GM18870 (cell line): ENCODE data around the gene IQGAP2.
"Not testable (repeated sequence)": the region's sequence is repeated elsewhere in the genome, so short reads cannot be mapped to it uniquely, and the experiment has no call there.

Experiments
- ATAC-seq: cut with Tn5 transposase; IDR thresholded peaks from one replicate; pipeline ENCODE4 v1.9.1; 2021; ENCODE audit warnings: moderate library complexity; ENCODE audit not compliant: unreplicated experiment

The IQGAP2 gene

GRCh38 chr5:76408104-76408654 lies 5.1 kb downstream of the IQGAP2 start:
- no peak for ATAC-seq

- ATAC-seq, result no peak
Observed at GRCh38 chr5:76412511-76412910, 9.4 kb downstream of the IQGAP2 start.

GRCh38 chr5:76413746-76414145 lies 10.7 kb downstream of the IQGAP2 start:
- ATAC-seq, result no peak

- ATAC-seq, result no peak
Observed at GRCh38 chr5:76414788-76415187, 11.7 kb downstream of the IQGAP2 start.

GRCh38 chr5:76415855-76416254 lies 12.8 kb downstream of the IQGAP2 start:
- no peak for ATAC-seq

GRCh38 chr5:76419597-76420298 lies 16.7 kb downstream of the IQGAP2 start:
- no peak for ATAC-seq

GRCh38 chr5:76422227-76422626 lies 19.1 kb downstream of the IQGAP2 start:
- no peak for ATAC-seq

GRCh38 chr5:76422742-76423141 lies 19.7 kb downstream of the IQGAP2 start:
- ATAC-seq, result no peak

GRCh38 chr5:76425146-76425545 lies 22.1 kb downstream of the IQGAP2 start:
- ATAC-seq, result no peak

GRCh38 chr5:76425928-76426804 lies 23.1 kb downstream of the IQGAP2 start:
- ATAC-seq, result no peak

- no peak for ATAC-seq
Observed at GRCh38 chr5:76427206-76428140, 24.4 kb downstream of the IQGAP2 start.

- ATAC-seq, result not testable (repeated sequence)
Observed at GRCh38 chr5:76428550-76428949, 25.5 kb downstream of the IQGAP2 start.

GRCh38 chr5:76433261-76433660 lies 30.2 kb downstream of the IQGAP2 start:
- ATAC-seq, result no peak

- ATAC-seq, result not testable (repeated sequence)
Observed at GRCh38 chr5:76437507-76437906, 34.4 kb downstream of the IQGAP2 start.

GRCh38 chr5:76438025-76438424 lies 34.9 kb downstream of the IQGAP2 start:
- ATAC-seq, result no peak

- no peak for ATAC-seq
Observed at GRCh38 chr5:76439201-76439600, 36.1 kb downstream of the IQGAP2 start.

GRCh38 chr5:76439929-76440328 lies 36.8 kb downstream of the IQGAP2 start:
- no peak for ATAC-seq

GRCh38 chr5:76441101-76441500 lies 38.0 kb downstream of the IQGAP2 start:
- ATAC-seq, result no peak

GRCh38 chr5:76441890-76442673 lies 39.0 kb downstream of the IQGAP2 start:
- no peak for ATAC-seq
